PFSK-1 (cell line): ENCODE data around the gene EHD2.

Experiments used
- POLR2AphosphoS5 ChIP-seq: IDR thresholded peaks from 2 replicates; pipeline ENCODE4 v1.6.1; 2012; ENCODE audit warnings: low read depth, mild to moderate bottlenecking, control low read depth, low read length, moderate library complexity
- SIN3A ChIP-seq: IDR thresholded peaks from 2 replicates; pipeline ENCODE4 v1.6.1; 2012; ENCODE audit warnings: mild to moderate bottlenecking, low read length, moderate library complexity, borderline replicate concordance; ENCODE audit not compliant: insufficient read depth
- TF ChIP-seq, protein P1 (sequence below), 2 experiments: IDR thresholded peaks; 2 replicates each; pipeline versions ENCODE4 v1.6.1 to v1.8.0; 2011 to 2012; ENCODE audit warnings: low read depth in 2 of 2, low read length in 2 of 2, control low read depth in 1 of 2, inconsistent platforms in 1 of 2, mild to moderate bottlenecking in 1 of 2, moderate library complexity in 1 of 2; ENCODE audit not compliant: insufficient read depth in 1 of 2

DNA sequence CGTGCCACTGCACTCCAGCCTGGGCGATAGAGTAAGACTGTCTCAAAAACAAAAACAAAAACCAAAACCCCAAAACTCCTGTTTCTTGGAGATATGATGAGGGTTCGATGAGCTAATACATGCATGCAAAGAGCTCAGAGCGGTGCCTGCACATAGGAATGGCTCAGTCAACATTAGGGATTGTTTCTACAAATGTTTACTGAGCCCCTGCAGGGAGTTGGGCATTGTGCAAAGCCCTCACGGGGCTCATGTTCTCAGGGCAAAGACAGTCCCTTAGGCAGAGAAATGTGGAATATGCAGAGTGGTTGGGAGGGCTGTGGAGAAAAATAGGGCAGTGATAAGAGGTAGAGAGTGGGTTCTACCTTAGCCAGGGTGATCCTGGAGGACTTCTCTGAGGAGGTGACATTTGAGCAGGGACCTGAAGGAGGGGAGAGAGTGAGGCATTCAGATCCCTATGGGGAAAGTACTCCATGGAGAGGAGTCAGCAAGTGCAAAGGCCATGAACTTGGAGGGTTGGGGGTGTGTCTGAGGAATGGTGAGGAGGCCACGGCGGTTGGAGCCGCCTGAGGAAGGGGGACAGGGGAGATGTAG lies 1.5 kb upstream of the EHD2 start:
- TF ChIP-seq POLR2AphosphoS5 = no peak
- TF ChIP-seq, protein P1, sequence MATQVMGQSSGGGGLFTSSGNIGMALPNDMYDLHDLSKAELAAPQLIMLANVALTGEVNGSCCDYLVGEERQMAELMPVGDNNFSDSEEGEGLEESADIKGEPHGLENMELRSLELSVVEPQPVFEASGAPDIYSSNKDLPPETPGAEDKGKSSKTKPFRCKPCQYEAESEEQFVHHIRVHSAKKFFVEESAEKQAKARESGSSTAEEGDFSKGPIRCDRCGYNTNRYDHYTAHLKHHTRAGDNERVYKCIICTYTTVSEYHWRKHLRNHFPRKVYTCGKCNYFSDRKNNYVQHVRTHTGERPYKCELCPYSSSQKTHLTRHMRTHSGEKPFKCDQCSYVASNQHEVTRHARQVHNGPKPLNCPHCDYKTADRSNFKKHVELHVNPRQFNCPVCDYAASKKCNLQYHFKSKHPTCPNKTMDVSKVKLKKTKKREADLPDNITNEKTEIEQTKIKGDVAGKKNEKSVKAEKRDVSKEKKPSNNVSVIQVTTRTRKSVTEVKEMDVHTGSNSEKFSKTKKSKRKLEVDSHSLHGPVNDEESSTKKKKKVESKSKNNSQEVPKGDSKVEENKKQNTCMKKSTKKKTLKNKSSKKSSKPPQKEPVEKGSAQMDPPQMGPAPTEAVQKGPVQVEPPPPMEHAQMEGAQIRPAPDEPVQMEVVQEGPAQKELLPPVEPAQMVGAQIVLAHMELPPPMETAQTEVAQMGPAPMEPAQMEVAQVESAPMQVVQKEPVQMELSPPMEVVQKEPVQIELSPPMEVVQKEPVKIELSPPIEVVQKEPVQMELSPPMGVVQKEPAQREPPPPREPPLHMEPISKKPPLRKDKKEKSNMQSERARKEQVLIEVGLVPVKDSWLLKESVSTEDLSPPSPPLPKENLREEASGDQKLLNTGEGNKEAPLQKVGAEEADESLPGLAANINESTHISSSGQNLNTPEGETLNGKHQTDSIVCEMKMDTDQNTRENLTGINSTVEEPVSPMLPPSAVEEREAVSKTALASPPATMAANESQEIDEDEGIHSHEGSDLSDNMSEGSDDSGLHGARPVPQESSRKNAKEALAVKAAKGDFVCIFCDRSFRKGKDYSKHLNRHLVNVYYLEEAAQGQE (IDR thresholded peaks at IDR 0.05; ENCODE audit: insufficient read depth in 1 of 2, low read depth in 2 of 2, low read length in 2 of 2) = no peak
- TF ChIP-seq SIN3A = no peak
